Breast epithelium (tissue), 3 donors: ENCODE measurements around the gene TBC1D9B.

Source experiments
- CTCF ChIP-seq, 3 donors: fragments of 450-650 bp; IDR thresholded peaks; one replicate each; pipeline ENCODE4 v1.5.1; 2016 to 2017; ENCODE audit warnings: antibody characterized with exemption in 3 of 3, mild to moderate bottlenecking in 3 of 3, moderate library complexity in 3 of 3
- POLR2A ChIP-seq: fragments of 450-650 bp; IDR thresholded peaks from one replicate; pipeline ENCODE4 v1.6.1; 2016; ENCODE audit warnings: antibody characterized with exemption, mild to moderate bottlenecking, moderate library complexity
- POLR2AphosphoS5 ChIP-seq, 3 donors: sonication (generic); formaldehyde crosslinking; IDR thresholded peaks; one replicate each; pipeline ENCODE4 v1.6.1; 2017; ENCODE audit warnings: antibody characterized with exemption in 3 of 3

GRCh38 chr5:179822444-179822990 lies 85.2 kb downstream of the TBC1D9B start:
- TF ChIP-seq CTCF (IDR thresholded peaks at IDR 0.05): no peak
- TF ChIP-seq POLR2A: no peak
- peak in 1 of 3 donors; percentile 9 for TF ChIP-seq POLR2AphosphoS5 (IDR thresholded peaks at IDR 0.05)
